GM23248 (cell line): ENCODE measurements around the gene CSTPP1.

ENCODE experiments used
- EZH2 ChIP-seq: fragments of 200-600 bp; sonication (generic); IDR thresholded peaks from 2 replicates; pipeline ENCODE4 v1.6.1; 2018; ENCODE audit warnings: antibody characterized with exemption, mild to moderate bottlenecking; ENCODE audit not compliant: insufficient read depth, poor library complexity, severe bottlenecking
- EZH2phosphoT487 ChIP-seq: fragments of 200-600 bp; sonication (generic); IDR thresholded peaks from 2 replicates; pipeline ENCODE4 v1.6.1; 2018; ENCODE audit warnings: antibody characterized with exemption, moderate library complexity, mild to moderate bottlenecking, low read depth; ENCODE audit not compliant: insufficient read depth

DNA sequence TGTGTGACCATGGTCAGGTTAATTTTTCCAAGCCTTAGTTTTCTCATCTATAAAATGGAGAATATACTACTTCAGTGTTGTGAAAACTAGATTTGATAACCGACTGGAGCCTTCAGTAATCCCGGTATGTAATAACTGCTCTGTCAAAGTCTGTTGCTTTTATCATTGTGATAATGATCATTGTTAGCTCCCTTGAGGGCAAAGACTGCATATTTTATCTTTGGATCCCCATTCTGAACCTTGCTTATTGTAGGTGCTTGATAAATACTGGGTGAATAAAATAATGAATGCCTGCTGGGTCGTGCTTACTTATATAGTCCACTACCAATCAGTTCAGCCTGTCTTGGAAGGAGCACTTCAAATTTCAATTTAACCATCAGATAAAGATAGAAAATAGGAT, 134.8 kb downstream of the CSTPP1 start:
- no peak for TF ChIP-seq EZH2
- TF ChIP-seq EZH2phosphoT487 = no peak
